Pancreas (tissue), 10 donors: ENCODE measurements around the gene TREM1. TPM values are rescaled to one million over a fixed set of nuclear protein-coding genes. Genes with fewer than 3 reads are reported as not detected.

ENCODE experiments used
- ATAC-seq, 4 donors: fragments of 200-7000 bp; cut with Tn5 transposase; one replicate each; pipeline versions ENCODE4 v1.8.0 to v1.9.1; 2020; ENCODE audit warnings: mild to moderate bottlenecking in 4 of 4, moderate library complexity in 4 of 4
- DNase-seq, 6 donors: peaks; one replicate each; pipeline ENCODE4 v3.0.0-alpha.2; 2020
- FAIRE-seq: peaks from 2 replicates; lab custom pipeline; 2012; peaks lifted over from hg19 to GRCh38; lab: Jason Lieb, UNC
- H3K27ac ChIP-seq, 4 donors: fragments of 200-600 bp; sonication (generic); 1 replicate in 3 of 4; 2 replicates in 1 of 4; pipeline versions ENCODE4 v1.5.0 to v1.8.0; 2020
- H3K27me3 ChIP-seq, 4 donors: fragments of 200-600 bp; one replicate each; pipeline ENCODE4 v1.8.0; 2021
- H3K36me3 ChIP-seq, 3 donors: fragments of 200-600 bp; sonication (generic) in 1 of 3; one replicate each; pipeline versions ENCODE4 v1.5.0 to v1.8.0; 2020 to 2021
- H3K4me1 ChIP-seq, 3 donors: fragments of 200-600 bp; one replicate each; pipeline ENCODE4 v1.8.0; 2021
- H3K4me3 ChIP-seq, 4 donors: fragments of 200-600 bp; sonication (generic) in 2 of 4; one replicate each; pipeline versions ENCODE4 v1.5.0 to v1.8.0; 2020 to 2021
- H3K9me3 ChIP-seq, 4 donors: fragments of 200-600 bp; one replicate each; pipeline ENCODE4 v1.8.0; 2021
- WGBS, 2 donors: extraction: QIAGEN DNeasy Blood & Tissue Kit; methylation state at CpG; one replicate each; pipeline ENCODE4 v1.1.7; 2013; 5-methylcytosine and 5-hydroxymethylcytosine counted together
- intact Hi-C, 3 donors: fragments of 100-400 bp; cut with DNase I; formaldehyde crosslinking; loops; one replicate each; pipeline versions ENCODE4 v1.11.1 to v1.14.2; 2022
- polyA plus RNA-seq, 2 donors: library from polyadenylated mRNA; stranded (reverse); fragments of 200-250 nt; gene quantifications; one replicate each; pipeline ENCODE4 v1.2.3, GENCODE V29; 2013
- total RNA-seq, 6 donors: library from RNA; stranded (reverse); fragmentation: NEBNext Ultra II Directional in 4 of 6; extraction: Animal tissue kit (Norgen Biotek cat#: 25700) in 4 of 6; gene quantifications; one replicate each; pipeline versions ENCODE4 v1.2.1 to v1.2.4, GENCODE V29; 2021 to 2023
- TF ChIP-seq, protein P1 (sequence below), 4 donors: fragments of 200-600 bp; sonication (generic) in 3 of 4; IDR thresholded peaks; one replicate each; pipeline versions ENCODE4 v1.5.0 to v1.8.0; 2021; ENCODE audit warnings: antibody characterized with exemption in 4 of 4
- donor health status: healthy with polysubstance abuse.
- donor health status: DM: no; HTN: no; CAD: no; lungs with moderate emphysema.
- donor health status: DM: no; HTN: no; CAD: no.
- donor health status: control.
- donor health status: control.
- donor health status: Bipolar disorder and iron deficiency.
- donor health status: DM: yes; HTN: yes; CAD: no.
- donor health status: DM: no; HTN: no; CAD: no.
- donor health status: DM: no; HTN: no; CAD: no.
- donor health status: DM: yes; HTN: yes; CAD: no.

TREM1 gene
- total and polyA plus RNA-seq, 8 donors: 0.08 to 2.8 (median 0.28) TPM; not detected in 1

DNA sequence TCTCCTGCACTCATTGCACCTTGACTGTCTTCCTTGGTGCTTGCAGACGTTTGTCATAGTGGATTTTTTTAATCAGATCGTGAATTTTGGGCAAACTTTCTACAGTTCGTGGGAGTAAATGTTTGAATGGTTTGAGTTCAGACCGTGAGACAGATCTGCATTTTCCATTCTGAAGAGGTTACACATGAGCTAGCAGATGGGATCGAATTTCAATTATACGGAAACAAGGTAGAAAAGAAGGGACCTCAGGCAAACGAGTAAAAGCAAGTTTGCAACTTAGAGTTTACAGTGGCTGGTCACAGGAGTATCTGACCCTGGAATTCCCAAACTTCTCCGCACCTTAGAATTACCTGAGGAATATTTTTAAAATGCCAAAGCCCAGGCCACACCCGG is 31.8 kb upstream of the TREM1 start:
- no peak for FAIRE-seq
- Histone ChIP-seq H3K27ac (no peak overlapping the region), H3K27me3 (peaks cover 0 to 21% (median 0%) of the 10 kb centered on the region in 4 donors), H3K4me1 (peaks cover 0 to 3% (median 0%) of the 10 kb centered on the region in 3 donors), H3K4me3 (peak overlapping the region in 1 of 4 donors; percentile 26), H3K9me3 (no peaks in the 10 kb centered on the region), H3K36me3 (no peaks in the 10 kb centered on the region)
- no peak for DNase-seq
- no peak for ATAC-seq
- intact Hi-C loops: no loop called here
- TF ChIP-seq, protein P1, sequence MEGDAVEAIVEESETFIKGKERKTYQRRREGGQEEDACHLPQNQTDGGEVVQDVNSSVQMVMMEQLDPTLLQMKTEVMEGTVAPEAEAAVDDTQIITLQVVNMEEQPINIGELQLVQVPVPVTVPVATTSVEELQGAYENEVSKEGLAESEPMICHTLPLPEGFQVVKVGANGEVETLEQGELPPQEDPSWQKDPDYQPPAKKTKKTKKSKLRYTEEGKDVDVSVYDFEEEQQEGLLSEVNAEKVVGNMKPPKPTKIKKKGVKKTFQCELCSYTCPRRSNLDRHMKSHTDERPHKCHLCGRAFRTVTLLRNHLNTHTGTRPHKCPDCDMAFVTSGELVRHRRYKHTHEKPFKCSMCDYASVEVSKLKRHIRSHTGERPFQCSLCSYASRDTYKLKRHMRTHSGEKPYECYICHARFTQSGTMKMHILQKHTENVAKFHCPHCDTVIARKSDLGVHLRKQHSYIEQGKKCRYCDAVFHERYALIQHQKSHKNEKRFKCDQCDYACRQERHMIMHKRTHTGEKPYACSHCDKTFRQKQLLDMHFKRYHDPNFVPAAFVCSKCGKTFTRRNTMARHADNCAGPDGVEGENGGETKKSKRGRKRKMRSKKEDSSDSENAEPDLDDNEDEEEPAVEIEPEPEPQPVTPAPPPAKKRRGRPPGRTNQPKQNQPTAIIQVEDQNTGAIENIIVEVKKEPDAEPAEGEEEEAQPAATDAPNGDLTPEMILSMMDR (IDR thresholded peaks at IDR 0.05): no peak
- 19 to 20% methylated on average over 9 of the region's 9 CpGs for WGBS, 2 donors

DNA sequence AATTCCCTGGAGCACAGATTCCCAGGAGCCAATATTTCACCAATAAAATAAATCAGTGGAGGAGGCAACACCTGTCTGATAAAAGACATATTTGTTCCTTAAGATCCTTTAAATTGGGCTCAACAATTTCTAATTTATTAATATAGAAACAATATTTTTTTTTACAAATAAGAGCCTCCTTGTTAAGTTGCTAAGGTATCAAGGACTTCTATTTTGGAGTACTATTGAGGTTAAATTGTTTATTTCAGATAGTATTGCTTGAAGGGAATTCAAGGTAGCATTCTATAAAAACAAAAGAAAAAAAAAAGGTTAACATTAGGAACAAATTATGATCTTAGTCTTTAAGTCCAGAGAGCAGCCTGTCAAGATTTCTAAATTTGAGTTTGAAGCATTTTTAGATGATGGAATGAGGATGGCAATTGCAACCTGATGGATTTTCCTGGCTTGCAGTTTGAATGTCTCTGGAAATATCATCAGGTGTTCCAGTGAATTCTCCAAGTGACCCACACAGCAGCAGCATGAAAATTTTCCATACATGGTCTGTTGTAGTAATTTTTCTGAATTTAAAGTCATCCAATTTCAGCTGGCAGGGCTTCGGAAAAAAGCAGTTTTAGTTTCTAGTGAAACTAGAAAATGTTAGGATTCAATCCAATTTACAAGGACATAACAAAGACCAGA is 29.6 kb upstream of the TREM1 start:
- TF ChIP-seq, protein P1 (IDR thresholded peaks at IDR 0.05): no peak
- DNase-seq: no peak
- Histone ChIP-seq H3K4me1 (peaks cover 0 to 3% (median 0%) of the 10 kb centered on the region in 3 donors), H3K36me3 (no peaks in the 10 kb centered on the region), H3K27ac (no peak overlapping the region), H3K27me3 (peaks cover 0 to 21% (median 0%) of the 10 kb centered on the region in 4 donors), H3K4me3 (no peak overlapping the region), H3K9me3 (no peaks in the 10 kb centered on the region)
- ATAC-seq: no peak
- WGBS, 2 donors: 77 to 81% methylated on average over 1 of the region's 1 CpG
- intact Hi-C loops: no loop called here
- no peak for FAIRE-seq

DNA sequence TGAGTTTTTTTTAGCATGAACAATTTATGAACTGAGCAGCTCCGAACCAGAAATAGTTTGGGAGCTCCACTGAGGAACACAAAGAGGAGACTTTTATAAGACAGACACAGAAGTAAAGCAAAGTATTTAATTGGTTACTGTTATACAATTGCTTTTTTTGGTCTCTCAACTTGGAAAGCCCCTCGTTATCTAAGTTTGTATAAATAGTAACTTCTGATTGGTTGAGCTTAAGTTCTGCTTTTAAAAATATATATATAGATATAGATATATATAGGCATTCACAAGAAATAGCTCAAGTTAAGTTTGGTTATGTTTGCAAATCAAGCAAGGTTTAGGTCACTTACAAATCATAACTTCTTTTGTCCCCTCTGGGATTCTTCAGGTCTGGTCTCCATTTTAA is 28.7 kb upstream of the TREM1 start:
- TF ChIP-seq, protein P1 (IDR thresholded peaks at IDR 0.05): no peak
- intact Hi-C loops: no loop called here
- DNase-seq (no peak), FAIRE-seq (no peak), ATAC-seq (no peak)
- H3K27me3 ChIP-seq: peaks cover 0 to 21% (median 0%) of the 10 kb centered on the region in 4 donors
- no peak overlapping the region for H3K4me3 ChIP-seq
- H3K4me1 ChIP-seq: peaks cover 0 to 3% (median 0%) of the 10 kb centered on the region in 3 donors
- no peaks in the 10 kb centered on the region for H3K9me3 ChIP-seq
- no peaks in the 10 kb centered on the region for H3K36me3 ChIP-seq
- H3K27ac ChIP-seq: no peak overlapping the region
- WGBS, 2 donors: 48 to 69% methylated on average over 2 of the region's 2 CpGs

DNA sequence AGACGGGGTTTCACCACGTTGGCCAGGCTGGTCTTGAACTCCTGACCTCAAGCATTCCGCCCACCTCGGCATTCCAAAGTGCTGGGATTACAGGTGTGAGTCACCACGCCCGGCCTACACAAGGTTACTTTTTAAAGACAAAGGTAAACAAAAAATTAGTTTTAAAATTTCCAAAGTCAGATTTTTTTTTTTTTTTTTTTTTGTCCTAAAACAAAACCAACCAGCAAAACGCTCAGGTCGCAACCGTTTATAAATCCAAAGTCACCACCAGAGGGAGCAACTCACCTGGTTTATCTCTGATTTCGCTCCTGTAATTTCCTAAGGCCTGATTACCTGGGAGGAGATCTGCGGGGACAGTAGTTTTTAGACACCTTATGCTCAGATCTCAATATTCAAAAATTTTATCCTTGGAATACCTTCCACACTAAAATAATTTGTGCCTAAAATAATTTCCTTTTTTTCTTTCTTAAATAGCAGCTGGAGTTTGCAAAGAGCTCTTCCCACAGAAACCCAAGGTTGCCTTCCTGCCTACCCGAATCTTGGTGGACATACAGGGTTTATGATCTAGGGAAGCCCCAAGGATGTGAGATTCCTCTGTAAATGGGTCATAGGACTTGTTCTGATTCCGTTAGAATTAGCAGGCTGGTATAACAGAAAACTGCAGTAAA is 19.8 kb upstream of the TREM1 start:
- intact Hi-C loops: no loop called here
- H3K27ac ChIP-seq: no peak overlapping the region
- 11 to 13% methylated on average over 13 of the region's 13 CpGs for WGBS, 2 donors
- no peak overlapping the region for H3K4me3 ChIP-seq
- H3K36me3 ChIP-seq: no peaks in the 10 kb centered on the region
- peak; percentile 82 for FAIRE-seq
- no peaks in the 10 kb centered on the region for H3K9me3 ChIP-seq
- no peaks in the 10 kb centered on the region for H3K4me1 ChIP-seq
- DNase-seq: peak in 3 of 6 donors; percentile 30 to 70 (median 36)
- no peaks in the 10 kb centered on the region for H3K27me3 ChIP-seq
- TF ChIP-seq, protein P1 (IDR thresholded peaks at IDR 0.05): peak; percentile 9 to 59 (median 38)
- peak; percentile 69 to 90 (median 84) for ATAC-seq

DNA sequence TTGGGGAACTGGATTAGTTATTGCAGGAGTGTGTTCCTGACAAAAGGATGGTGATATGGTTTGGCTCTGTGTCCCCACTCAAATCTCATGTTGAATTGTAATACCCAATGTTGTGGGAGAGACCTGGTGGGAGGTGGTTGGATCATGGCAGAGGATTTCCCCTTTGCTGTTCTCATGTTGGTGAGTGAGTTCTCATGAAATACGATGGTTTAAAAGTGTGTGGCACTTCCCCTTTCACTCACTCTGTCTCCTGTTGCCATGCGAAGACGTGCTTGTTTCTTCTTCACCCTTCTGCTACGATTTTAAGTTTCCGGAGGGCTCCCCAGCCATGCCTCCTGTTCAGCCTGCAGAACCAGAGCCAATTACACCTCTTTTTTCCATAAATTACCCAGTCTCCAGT is 16.2 kb upstream of the TREM1 start:
- DNase-seq (no peak), FAIRE-seq (no peak), ATAC-seq (no peak)
- TF ChIP-seq, protein P1 (IDR thresholded peaks at IDR 0.05): no peak
- no peaks in the 10 kb centered on the region for H3K27me3 ChIP-seq
- 62 to 63% methylated on average over 5 of the region's 5 CpGs for WGBS, 2 donors
- intact Hi-C loops: no loop called here
- H3K27ac ChIP-seq: no peak overlapping the region
- H3K4me3 ChIP-seq: no peak overlapping the region
- no peaks in the 10 kb centered on the region for H3K36me3 ChIP-seq
- H3K4me1 ChIP-seq: no peaks in the 10 kb centered on the region
- no peaks in the 10 kb centered on the region for H3K9me3 ChIP-seq
